Activated CD8-positive, alpha-beta T cell treated with anti-CD3 and anti-CD28 coated beads for 36 hours (primary cell): ENCODE results near the gene OR52A5. TPM values are rescaled to one million over a fixed set of nuclear protein-coding genes. Genes with fewer than 3 reads are reported as not detected.
"Not testable (repeated sequence)": the region's sequence is repeated elsewhere in the genome, so short reads cannot be mapped to it uniquely, and the experiment has no call there.

ENCODE experiments used
- ATAC-seq: fragments of 200-7000 bp; cut with Tn5 transposase; one replicate; pipeline ENCODE4 v1.10.0; 2021; ENCODE audit warnings: mild to moderate bottlenecking, moderate library complexity
- CTCF ChIA-PET: fragments of 350-600 bp; sonication (Branson Sonifier 250); formaldehyde crosslinking; loops from one replicate; lab custom pipeline; 2021; ENCODE audit warnings: antibody characterized with exemption; lab: Charles Lee
- POLR2A ChIA-PET: fragments of 350-600 bp; sonication (Branson Sonifier 250); formaldehyde crosslinking; loops from one replicate; lab custom pipeline; 2021; ENCODE audit warnings: antibody characterized with exemption; lab: Charles Lee
- DNase-seq: peaks from one replicate; pipeline ENCODE4 v3.0.0-alpha.2; 2020
- H3K27ac Mint-ChIP-seq: one replicate; pipeline ENCODE4 v1.8.0; 2021; ENCODE audit warnings: mild to moderate bottlenecking, mixed read lengths
- H3K27me3 Mint-ChIP-seq: one replicate; pipeline ENCODE4 v1.8.0; 2021; ENCODE audit warnings: mixed read lengths
- H3K36me3 Mint-ChIP-seq: one replicate; pipeline ENCODE4 v1.8.0; 2021; ENCODE audit warnings: low read depth, mixed read lengths
- H3K4me1 Mint-ChIP-seq: one replicate; pipeline ENCODE4 v1.8.0; 2021; ENCODE audit warnings: low read depth, mixed read lengths
- H3K4me3 Mint-ChIP-seq: one replicate; pipeline ENCODE4 v1.8.0; 2021; ENCODE audit warnings: mild to moderate bottlenecking, moderate library complexity, mixed read lengths
- H3K9me3 Mint-ChIP-seq: one replicate; pipeline ENCODE4 v1.8.0; 2021; ENCODE audit warnings: mixed read lengths
- CTCF ChIP-seq: fragments of 200-600 bp; IDR thresholded peaks from one replicate; pipeline ENCODE4 v1.8.0; 2022; ENCODE audit warnings: antibody characterized with exemption, mild to moderate bottlenecking
- intact Hi-C: fragments of 100-400 bp; cut with micrococcal nuclease; formaldehyde crosslinking; loops from one replicate; pipeline ENCODE4 v1.10.0; 2022
- total RNA-seq, 2 experiments: library from RNA; stranded (reverse); gene quantifications; one replicate each; pipeline ENCODE4 v1.2.3, GENCODE V29; 2021

OR52A5 gene
- total RNA-seq, 2 experiments from 2014 or later, result not detected

DNA sequence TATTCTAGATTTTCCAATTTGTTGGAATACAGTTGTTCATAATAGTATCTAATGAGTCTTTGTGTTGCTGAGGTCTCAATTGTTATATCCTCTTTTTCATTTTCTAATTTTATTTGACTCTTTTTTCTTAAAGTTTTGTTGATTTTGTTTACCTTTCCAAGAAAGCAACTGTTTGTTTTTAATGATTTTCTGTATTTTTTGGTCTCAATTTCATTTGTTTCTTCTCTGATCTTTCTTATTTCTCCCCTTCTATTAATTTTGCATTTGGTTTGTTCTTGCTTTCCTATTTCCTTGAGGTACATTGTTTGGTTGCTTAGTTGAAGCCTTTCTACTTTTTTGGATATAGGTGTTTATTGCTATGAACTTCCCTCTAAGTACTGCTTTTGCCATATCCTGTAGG lies 21.6 kb upstream of the OR52A5 start:
- ATAC-seq (no peak), DNase-seq (no peak)
- Mint-ChIP-seq H3K36me3 (no peaks in the 10 kb centered on the region), H3K9me3 (no peaks in the 10 kb centered on the region), H3K27me3 (peaks cover 3% of the 10 kb centered on the region), H3K4me3 (no peak overlapping the region), H3K27ac (no peak overlapping the region), H3K4me1 (no peaks in the 10 kb centered on the region)
- TF ChIP-seq CTCF, result no peak
- POLR2A ChIA-PET, result no interaction called here
- CTCF ChIA-PET, result no interaction called here
- intact Hi-C loops, result no loop called here

- no peak for ATAC-seq
- DNase-seq, result no peak
- POLR2A ChIA-PET, result no interaction called here
- peaks cover 2% of the 10 kb centered on the region for H3K27me3 Mint-ChIP-seq
- no peaks in the 10 kb centered on the region for H3K36me3 Mint-ChIP-seq
- no peak within 1 kb of the TSS for H3K27ac Mint-ChIP-seq
- intact Hi-C loops, result no loop called here
- CTCF ChIA-PET, result no interaction called here
- H3K9me3 Mint-ChIP-seq, result no peaks in the 10 kb centered on the region
- no peaks in the 10 kb centered on the region for H3K4me1 Mint-ChIP-seq
- no peak within 1 kb of the TSS for H3K4me3 Mint-ChIP-seq
- no peak for TF ChIP-seq CTCF
These were observed 16.5 kb upstream of the OR52A5 start, which contains the start of gene OR52A1 for GRCh38 chr11:5154657-5155056. Gene OR52A1 (minus strand): TSS chr11:5154757. CDS start chr11:5152369, 2,388 bp downstream.

- H3K4me3 Mint-ChIP-seq, result no peak overlapping the region
- H3K27ac Mint-ChIP-seq, result no peak overlapping the region
- ChIA-PET POLR2A (interaction anchor here (0.6 kb wide), 1 partner anchor 537 kb away, joined by 3 read pairs; no protein-coding TSS in a partner anchor), CTCF (interaction anchor here (0.6 kb wide), 1 partner anchor 603 kb away, joined by 3 read pairs; no protein-coding TSS in a partner anchor)
- ATAC-seq (no peak), DNase-seq (no peak)
- no peaks in the 10 kb centered on the region for H3K36me3 Mint-ChIP-seq
- intact Hi-C loops, result no loop called here
- no peaks in the 10 kb centered on the region for H3K4me1 Mint-ChIP-seq
- H3K27me3 Mint-ChIP-seq, result peaks cover 2% of the 10 kb centered on the region
- TF ChIP-seq CTCF, result no peak
- no peaks in the 10 kb centered on the region for H3K9me3 Mint-ChIP-seq
These were observed 15.6 kb upstream of the OR52A5 start for GRCh38 chr11:5153574-5154431.

DNA sequence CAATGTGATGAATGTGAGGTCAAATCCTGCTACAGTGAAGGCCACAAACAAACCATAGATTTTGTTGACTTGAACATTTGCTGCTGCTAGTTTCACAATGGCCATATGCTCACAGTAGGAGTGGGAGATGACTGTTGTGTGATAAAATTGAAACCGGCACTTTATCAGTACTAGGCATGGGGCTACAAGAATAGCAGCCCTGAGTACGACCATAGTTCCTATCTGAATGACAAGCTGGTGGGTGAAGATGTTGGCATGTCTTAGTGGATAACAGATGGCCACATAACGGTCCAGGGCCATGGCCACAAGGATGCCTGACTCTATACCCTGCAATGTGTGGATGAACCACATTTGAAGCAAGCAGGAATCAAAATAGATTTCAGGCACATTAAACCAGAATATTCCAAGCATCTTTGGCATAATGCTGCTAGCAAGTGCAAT lies 13.6 kb upstream of the OR52A5 start:
- Mint-ChIP-seq H3K27me3 (peaks cover 2% of the 10 kb centered on the region), H3K36me3 (no peaks in the 10 kb centered on the region), H3K9me3 (no peaks in the 10 kb centered on the region), H3K4me3 (no peak overlapping the region), H3K4me1 (no peaks in the 10 kb centered on the region), H3K27ac (no peak overlapping the region)
- POLR2A ChIA-PET, result no interaction called here
- intact Hi-C loops, result no loop called here
- CTCF ChIA-PET, result no interaction called here
- DNase-seq, result no peak
- TF ChIP-seq CTCF, result no peak
- ATAC-seq, result no peak

DNA sequence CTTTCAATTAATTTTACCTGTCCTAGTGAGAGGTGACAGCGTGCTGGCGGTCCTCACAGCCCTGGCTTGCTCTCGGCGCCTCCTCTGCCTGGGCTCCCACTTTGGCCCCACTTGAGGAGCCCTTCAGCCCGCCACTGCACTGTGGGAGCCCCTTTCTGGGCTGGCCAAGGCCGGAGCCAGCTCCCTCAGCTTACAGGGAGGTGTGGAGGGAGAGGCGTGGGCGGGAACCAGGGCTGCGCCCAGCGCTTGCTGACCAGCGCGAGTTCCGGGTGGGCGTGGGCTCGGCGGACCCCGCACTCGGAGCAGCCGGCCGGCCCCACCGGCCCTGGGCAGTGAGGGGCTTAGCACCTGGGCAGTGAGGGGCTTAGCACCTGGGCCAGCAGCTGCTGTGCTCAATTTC lies 6.0 kb upstream of the OR52A5 start:
- H3K27ac Mint-ChIP-seq, intact Hi-C loops, CTCF ChIA-PET, H3K4me3 Mint-ChIP-seq, H3K36me3 Mint-ChIP-seq, POLR2A ChIA-PET, ATAC-seq, H3K4me1 Mint-ChIP-seq, DNase-seq, H3K9me3 Mint-ChIP-seq, H3K27me3 Mint-ChIP-seq: not testable (repeated sequence)
